Measurements from ENCODE around the gene TMEM203. TPM values are rescaled to one million over a fixed set of nuclear protein-coding genes. Genes with fewer than 3 reads are reported as not detected.
A peak's percentile ranks its signal among the peaks of the same experiment; 100 is the strongest.

Gene TMEM203
- total RNA-seq, 1 experiment from 2014 or later = 35.5 TPM

GRCh38 chr9:137190315-137190856, 15.1 kb downstream of the TMEM203 start:
- no CpG with 5 or more reads among the region's 9 CpGs for WGBS (ENCODE audit: extremely low coverage, insufficient read length, low lambda C conversion rate)
- H2AK5ac ChIP-seq (ENCODE audit: insufficient read length, low read length) = no peak overlapping the region
- Mint-ChIP-seq H3K27ac (no peak overlapping the region; a peak in 1 of 7 replicates), H3K27me3 (ENCODE audit: low read depth) (no peaks in the 10 kb centered on the region), H3K4me3 (peak overlapping the region; percentile 94 to 96), H3K36me3 (ENCODE audit: insufficient read depth in 1 of 3, low read depth in 3 of 3) (peaks cover 7 to 38% (median 26%) of the 10 kb centered on the region in 3 experiments; a peak in 6 of 7 replicates), H3K4me1 (peaks cover 20 to 27% of the 10 kb centered on the region in 2 experiments), H3K9me3 (no peaks in the 10 kb centered on the region)
- no peak overlapping the region for H4K91ac ChIP-seq (ENCODE audit: insufficient read length, low read depth, low read length)
- no peak overlapping the region for H2BK15ac ChIP-seq (ENCODE audit: low read depth, low read length)
- no peak overlapping the region for H3K4me2 ChIP-seq (ENCODE audit: insufficient read depth, insufficient read length, low read length)
- H3K56ac ChIP-seq (ENCODE audit: insufficient read length, low read depth, low read length) = no peak overlapping the region
- no peak overlapping the region for H3K27ac ChIP-seq (ENCODE audit: insufficient read length, low read depth, low read length)
- H4K20me1 ChIP-seq (ENCODE audit: control insufficient read depth, insufficient read depth, insufficient read length) = no peaks in the 10 kb centered on the region
- H3K79me2 ChIP-seq (ENCODE audit: insufficient read depth, low read length) = peaks cover 10% of the 10 kb centered on the region; the same call in 1 of the 2 replicates
- no peak overlapping the region for H3T11ph ChIP-seq (ENCODE audit: low read length)
- peaks cover 6% of the 10 kb centered on the region for H3K79me1 ChIP-seq (ENCODE audit: insufficient read depth, low read depth, low read length, poor library complexity, severe bottlenecking)
- H4K5ac ChIP-seq (ENCODE audit: insufficient read length, low read depth, low read length) = no peak overlapping the region
- H2BK20ac ChIP-seq (ENCODE audit: low read depth, low read length, poor library complexity, severe bottlenecking) = no peak overlapping the region
- H3K27me3 ChIP-seq (ENCODE audit: insufficient read depth, low read length) = no peaks in the 10 kb centered on the region
- H3K9ac ChIP-seq (ENCODE audit: extremely low read depth, insufficient read length, low read length) = no peak overlapping the region
- H3K14ac ChIP-seq (ENCODE audit: insufficient read depth, low read length) = no peak overlapping the region
- H3K4me1 ChIP-seq (ENCODE audit: insufficient read depth, low read length) = peaks cover 5% of the 10 kb centered on the region; the same call in 1 of the 2 replicates
- H3K23me2 ChIP-seq (ENCODE audit: insufficient read length, low read depth, low read length, poor library complexity, severe bottlenecking) = peaks cover 13% of the 10 kb centered on the region
- TF ChIP-seq CTCF (conservative IDR thresholded peaks at IDR 0.05) = 0 out of 3 replicates have a peak, but pooled peaks have one; percentile 16
- H2BK12ac ChIP-seq (ENCODE audit: insufficient read length, low read depth, low read length) = no peak overlapping the region
- no peak overlapping the region for H4K8ac ChIP-seq (replicated peaks; ENCODE audit: insufficient read length, low read depth, low read length)
- no peaks in the 10 kb centered on the region for H3K9me3 ChIP-seq (ENCODE audit: control insufficient read depth, low read depth, low read length)
- no peak overlapping the region for H2BK120ac ChIP-seq (ENCODE audit: low read depth, low read length, poor library complexity, severe bottlenecking)
- DNase-seq = no peak
- H2AFZ ChIP-seq (ENCODE audit: low read length) = no peak overlapping the region
- H3K23ac ChIP-seq (ENCODE audit: insufficient read length, low read depth, low read length) = no peak overlapping the region
- no peak overlapping the region for H2BK5ac ChIP-seq (ENCODE audit: insufficient read length, low read length)
- no peak overlapping the region for H3K4ac ChIP-seq (ENCODE audit: low read depth, low read length)
- H3K18ac ChIP-seq (ENCODE audit: insufficient read length, low read depth, low read length) = no peak overlapping the region
